ENCODE data around the gene BHLHA9.
"Not testable (repeated sequence)": the region's sequence is repeated elsewhere in the genome, so short reads cannot be mapped to it uniquely, and the experiment has no call there.

The BHLHA9 gene
- total RNA-seq = 0 to 0.55 (median 0) reads per million in 17 experiments

- no peak for DNase-seq
Observed at GRCh38 chr17:1270210-1271029, at the start of gene BHLHA9. TSS of gene BHLHA9 (plus strand) at chr17:1270444. CDS start at chr17:1270564, 120 bp downstream.

GRCh38 chr17:1221209-1221608, 49.0 kb upstream of the BHLHA9 start:
- no peak for DNase-seq

GRCh38 chr17:1222321-1222720, 47.9 kb upstream of the BHLHA9 start:
- DNase-seq = no peak

- DNase-seq = no peak
Observed at GRCh38 chr17:1223662-1224061, 46.6 kb upstream of the BHLHA9 start.

- DNase-seq = no peak
Observed at GRCh38 chr17:1224330-1224729, 45.9 kb upstream of the BHLHA9 start.

- no peak for DNase-seq
Observed at GRCh38 chr17:1226308-1226707, 43.9 kb upstream of the BHLHA9 start.

- no peak for DNase-seq
Observed at GRCh38 chr17:1227365-1227764, 42.9 kb upstream of the BHLHA9 start.

- peak; percentile 72 to 84 (median 81) for DNase-seq
Observed at GRCh38 chr17:1227917-1228780, 42.1 kb upstream of the BHLHA9 start.

GRCh38 chr17:1228781-1229348, 41.4 kb upstream of the BHLHA9 start:
- peak in 2 of 4 experiments; percentile 41 to 57 for DNase-seq

GRCh38 chr17:1229349-1229899, 40.8 kb upstream of the BHLHA9 start:
- peak; percentile 93 to 97 (median 96) for DNase-seq

- DNase-seq = peak in 3 of 4 experiments; percentile 28 to 52 (median 31)
Observed at GRCh38 chr17:1229900-1230501, 40.2 kb upstream of the BHLHA9 start.

GRCh38 chr17:1231456-1231855, 38.8 kb upstream of the BHLHA9 start:
- peak; percentile 90 to 95 (median 94) for DNase-seq

GRCh38 chr17:1232331-1232730, 37.9 kb upstream of the BHLHA9 start:
- no peak for DNase-seq

GRCh38 chr17:1232786-1233185, 37.5 kb upstream of the BHLHA9 start:
- DNase-seq = no peak

GRCh38 chr17:1234455-1234854, 35.8 kb upstream of the BHLHA9 start:
- DNase-seq = no peak

- no peak for DNase-seq
Observed at GRCh38 chr17:1237471-1237870, 32.8 kb upstream of the BHLHA9 start.

- DNase-seq = no peak
Observed at GRCh38 chr17:1239210-1239609, 31.0 kb upstream of the BHLHA9 start.

- not testable (repeated sequence) for DNase-seq
Observed at GRCh38 chr17:1240426-1240825, 29.8 kb upstream of the BHLHA9 start.

- DNase-seq = peak; percentile 43 to 77 (median 68)
Observed at GRCh38 chr17:1241929-1242328, 28.3 kb upstream of the BHLHA9 start.

- no peak for DNase-seq
Observed at GRCh38 chr17:1244606-1245012, 25.6 kb upstream of the BHLHA9 start.

- DNase-seq = no peak
Observed at GRCh38 chr17:1251866-1252608, 18.2 kb upstream of the BHLHA9 start.

GRCh38 chr17:1255041-1255440, 15.2 kb upstream of the BHLHA9 start:
- no peak for DNase-seq
